Parathyroid adenoma (tissue), 2 donors: Measurements from ENCODE around the gene SLC4A9.

Experiments used
- H2AFZ ChIP-seq: fragments of 300-600 bp; sonication (generic); one replicate; pipeline ENCODE4 v1.7.0; 2017; ENCODE audit warnings: antibody characterized with exemption, mild to moderate bottlenecking
- H3K27ac ChIP-seq: fragments of 300-600 bp; sonication (generic); one replicate; pipeline ENCODE4 v1.7.0; 2017
- H3K27me3 ChIP-seq: fragments of 300-600 bp; sonication (generic); one replicate; pipeline ENCODE4 v1.7.0; 2017; ENCODE audit warnings: low read length; ENCODE audit not compliant: control insufficient read depth, insufficient read depth
- H3K36me3 ChIP-seq: fragments of 300-600 bp; sonication (generic); one replicate; pipeline ENCODE4 v1.7.0; 2017; ENCODE audit warnings: low read length; ENCODE audit not compliant: control insufficient read depth, insufficient read depth
- H3K4me1 ChIP-seq: fragments of 300-600 bp; sonication (generic); one replicate; pipeline ENCODE4 v1.7.0; 2017; ENCODE audit warnings: control low read depth
- H3K4me2 ChIP-seq: fragments of 300-600 bp; sonication (generic); one replicate; pipeline ENCODE4 v1.7.0; 2017; ENCODE audit warnings: low read length
- H3K4me3 ChIP-seq: fragments of 300-600 bp; sonication (generic); one replicate; pipeline ENCODE4 v1.7.0; 2017; ENCODE audit warnings: low read depth, low read length
- H3K79me2 ChIP-seq: fragments of 300-600 bp; sonication (generic); one replicate; pipeline ENCODE4 v1.7.0; 2017; ENCODE audit warnings: control low read depth
- H3K9ac ChIP-seq: fragments of 300-600 bp; sonication (generic); one replicate; pipeline ENCODE4 v1.7.0; 2017; ENCODE audit warnings: mild to moderate bottlenecking
- H3K9me3 ChIP-seq: fragments of 300-600 bp; sonication (generic); one replicate; pipeline ENCODE4 v1.7.0; 2017; ENCODE audit warnings: low read length; ENCODE audit not compliant: control insufficient read depth
- TF ChIP-seq, protein P1 (sequence below): fragments of 300-600 bp; sonication (generic); IDR thresholded peaks from one replicate; pipeline ENCODE4 v1.7.0; 2017; ENCODE audit warnings: antibody characterized with exemption, mild to moderate bottlenecking
- donor health status: primary hyperparathyroidism.

The SLC4A9 gene

GRCh38 chr5:140344683-140345423, 15.1 kb upstream of the SLC4A9 start:
- no peaks in the 10 kb centered on the region for H3K9me3 ChIP-seq
- TF ChIP-seq, protein P1, sequence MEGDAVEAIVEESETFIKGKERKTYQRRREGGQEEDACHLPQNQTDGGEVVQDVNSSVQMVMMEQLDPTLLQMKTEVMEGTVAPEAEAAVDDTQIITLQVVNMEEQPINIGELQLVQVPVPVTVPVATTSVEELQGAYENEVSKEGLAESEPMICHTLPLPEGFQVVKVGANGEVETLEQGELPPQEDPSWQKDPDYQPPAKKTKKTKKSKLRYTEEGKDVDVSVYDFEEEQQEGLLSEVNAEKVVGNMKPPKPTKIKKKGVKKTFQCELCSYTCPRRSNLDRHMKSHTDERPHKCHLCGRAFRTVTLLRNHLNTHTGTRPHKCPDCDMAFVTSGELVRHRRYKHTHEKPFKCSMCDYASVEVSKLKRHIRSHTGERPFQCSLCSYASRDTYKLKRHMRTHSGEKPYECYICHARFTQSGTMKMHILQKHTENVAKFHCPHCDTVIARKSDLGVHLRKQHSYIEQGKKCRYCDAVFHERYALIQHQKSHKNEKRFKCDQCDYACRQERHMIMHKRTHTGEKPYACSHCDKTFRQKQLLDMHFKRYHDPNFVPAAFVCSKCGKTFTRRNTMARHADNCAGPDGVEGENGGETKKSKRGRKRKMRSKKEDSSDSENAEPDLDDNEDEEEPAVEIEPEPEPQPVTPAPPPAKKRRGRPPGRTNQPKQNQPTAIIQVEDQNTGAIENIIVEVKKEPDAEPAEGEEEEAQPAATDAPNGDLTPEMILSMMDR, result no peak
- no peaks in the 10 kb centered on the region for H3K79me2 ChIP-seq
- H3K27ac ChIP-seq, result no peak overlapping the region
- peak overlapping the region; percentile 91 for H2AFZ ChIP-seq
- H3K36me3 ChIP-seq, result no peaks in the 10 kb centered on the region
- H3K4me1 ChIP-seq, result peaks cover 17% of the 10 kb centered on the region
- no peaks in the 10 kb centered on the region for H3K27me3 ChIP-seq
- H3K4me3 ChIP-seq, result peak overlapping the region; percentile 58
- no peak overlapping the region for H3K4me2 ChIP-seq
- no peak overlapping the region for H3K9ac ChIP-seq

DNA sequence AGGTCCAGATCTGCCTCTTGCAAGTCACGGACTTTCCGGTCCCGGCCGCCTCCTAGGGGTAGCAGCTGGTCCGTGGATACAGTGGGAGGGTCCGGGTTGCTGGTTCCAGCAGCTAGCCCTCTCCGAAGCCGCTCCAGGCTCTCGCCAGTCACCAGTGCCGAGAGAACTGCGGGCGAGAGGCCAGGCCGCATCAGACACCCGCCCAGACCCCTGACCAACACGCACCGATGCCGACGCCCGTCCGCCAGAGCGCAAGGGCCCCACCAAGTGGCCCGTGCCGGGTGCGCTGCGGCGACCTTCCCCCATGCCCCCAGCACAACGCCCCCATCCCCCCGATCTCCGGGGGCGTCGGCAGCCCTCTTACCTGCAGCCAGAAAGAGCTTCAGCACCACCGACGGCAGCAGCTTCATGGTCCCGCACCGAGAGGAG, 14.1 kb upstream of the SLC4A9 start:
- no peaks in the 10 kb centered on the region for H3K36me3 ChIP-seq
- TF ChIP-seq, protein P1, result peak; percentile 27
- peaks cover 17% of the 10 kb centered on the region for H3K4me1 ChIP-seq
- peak overlapping the region; percentile 91 for H2AFZ ChIP-seq
- H3K27ac ChIP-seq, result peak overlapping the region; percentile 74
- no peaks in the 10 kb centered on the region for H3K27me3 ChIP-seq
- no peak overlapping the region for H3K9ac ChIP-seq
- H3K4me2 ChIP-seq, result peak overlapping the region; percentile 75
- H3K4me3 ChIP-seq, result peak overlapping the region; percentile 58
- no peaks in the 10 kb centered on the region for H3K9me3 ChIP-seq
- no peaks in the 10 kb centered on the region for H3K79me2 ChIP-seq

DNA sequence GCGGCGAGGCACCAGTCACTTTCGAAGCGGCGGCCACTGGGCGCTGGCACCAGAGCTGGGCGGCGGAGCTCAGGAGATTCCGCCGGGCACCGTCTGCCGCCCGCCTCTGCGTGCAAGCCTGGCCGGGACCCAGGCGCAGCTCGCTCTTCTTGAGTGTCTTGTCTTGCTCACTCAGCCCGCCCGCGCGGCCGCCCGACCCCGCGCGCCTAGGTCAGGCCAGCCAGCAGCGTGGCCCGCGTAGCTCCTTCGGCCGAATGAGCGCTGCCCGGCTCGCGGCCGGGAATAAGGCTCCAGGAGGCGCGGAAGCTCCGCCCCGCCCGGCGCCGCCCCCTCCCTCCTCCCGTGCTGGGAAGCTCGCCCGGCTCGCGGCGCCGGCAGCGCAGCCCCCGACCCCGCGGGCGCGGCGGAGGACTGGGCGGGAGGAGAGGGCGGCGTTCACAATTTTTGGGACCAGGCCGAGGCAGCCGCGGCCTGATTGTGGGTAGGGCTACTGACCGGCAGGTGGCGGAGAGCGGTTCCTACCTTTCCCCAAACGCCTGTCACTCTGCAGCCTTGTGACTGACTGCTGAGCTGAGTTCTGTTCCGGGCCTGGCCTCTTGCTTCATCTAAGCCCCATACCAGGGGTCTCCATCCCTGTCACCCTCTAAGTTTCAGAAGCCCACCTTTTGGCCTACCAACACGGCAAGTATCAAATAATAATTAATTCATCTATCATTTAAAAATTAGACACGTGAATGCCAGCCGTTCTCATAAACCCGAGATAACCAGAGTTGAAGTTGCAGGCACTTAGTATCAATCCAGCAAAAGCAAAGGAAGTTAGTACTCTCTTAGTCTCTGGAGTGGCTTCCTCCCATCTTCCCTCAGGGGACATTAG, 13.4 kb upstream of the SLC4A9 start, which contains the start of gene HBEGF:
HBEGF (minus strand) TSS at position 256 of the 874 bp plus-strand sequence. CDS start 275 bp downstream, outside the sequence.
- peaks cover 17% of the 10 kb centered on the region for H3K4me1 ChIP-seq

GRCh38 chr5:140347360-140347759, 12.6 kb upstream of the SLC4A9 start:
- Histone ChIP-seq H3K4me1 (peaks cover 17% of the 10 kb centered on the region), H3K27ac (peak overlapping the region; percentile 61), H3K9me3 (no peaks in the 10 kb centered on the region), H3K4me3 (no peak overlapping the region), H2AFZ (peak overlapping the region; percentile 91), H3K4me2 (peak overlapping the region; percentile 75), H3K36me3 (no peaks in the 10 kb centered on the region), H3K27me3 (no peaks in the 10 kb centered on the region), H3K9ac (no peak overlapping the region), H3K79me2 (no peaks in the 10 kb centered on the region)
- TF ChIP-seq, protein P1, result no peak

More for the DNA sequence above, 13.4 kb upstream of the SLC4A9 start, which contains the start of gene HBEGF:
- peak within 1 kb of the TSS; percentile 58 for H3K4me3 ChIP-seq
- H3K9me3 ChIP-seq, result no peaks in the 10 kb centered on the region
- no peaks in the 10 kb centered on the region for H3K36me3 ChIP-seq
- H3K27ac ChIP-seq, result peak within 1 kb of the TSS; percentile 74
- TF ChIP-seq, protein P1, result peak; percentile 66
- H3K79me2 ChIP-seq, result no peaks in the 10 kb centered on the region
- H3K9ac ChIP-seq, result no peak within 1 kb of the TSS
- H2AFZ ChIP-seq, result peak within 1 kb of the TSS; percentile 91
- H3K4me2 ChIP-seq, result peak within 1 kb of the TSS; percentile 75
- H3K27me3 ChIP-seq, result no peaks in the 10 kb centered on the region
